ENCODE measurements around the gene PBX1. TPM values are rescaled to one million over a fixed set of nuclear protein-coding genes. Genes with fewer than 3 reads are reported as not detected.

PBX1 gene
- total RNA-seq, 6 donors from 2014 or later = 17.8 to 59.6 (median 38.3) TPM

DNA sequence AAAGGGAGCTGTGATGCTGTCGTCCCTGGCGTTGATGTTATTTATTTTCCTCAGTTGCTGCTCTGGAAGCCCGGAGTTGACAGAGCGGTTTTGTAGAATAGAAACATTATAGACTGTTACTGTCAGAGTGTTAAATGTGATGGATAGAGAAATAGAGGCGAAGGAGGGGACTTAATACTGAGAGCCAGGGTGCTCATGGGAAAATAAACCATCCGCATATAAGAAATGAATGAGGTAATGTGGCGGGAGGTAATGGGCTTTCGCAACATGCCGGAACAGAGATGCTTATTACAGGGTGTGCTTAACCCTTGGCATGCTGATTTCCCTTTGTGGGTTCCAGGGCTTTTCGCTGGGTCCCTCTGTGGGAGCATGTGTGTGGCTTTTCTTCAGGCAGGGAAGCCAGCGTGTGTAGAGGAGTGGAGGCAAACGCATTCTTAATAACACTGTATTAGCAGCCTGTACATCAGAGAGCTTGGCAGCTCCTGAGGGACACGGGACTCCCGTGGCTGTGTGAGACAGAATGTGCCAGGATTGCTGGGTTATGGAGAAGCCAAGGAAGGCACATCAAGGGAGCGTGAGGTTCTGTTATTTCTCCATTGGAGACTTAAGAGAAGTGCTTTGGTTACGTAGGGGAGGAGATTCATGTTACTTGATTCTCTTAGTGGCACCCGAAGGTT, 141.0 kb downstream of the PBX1 start:
- WGBS, 2 donors = 72 to 74% methylated on average over 17 of the region's 17 CpGs
- TF ChIP-seq, protein P1, sequence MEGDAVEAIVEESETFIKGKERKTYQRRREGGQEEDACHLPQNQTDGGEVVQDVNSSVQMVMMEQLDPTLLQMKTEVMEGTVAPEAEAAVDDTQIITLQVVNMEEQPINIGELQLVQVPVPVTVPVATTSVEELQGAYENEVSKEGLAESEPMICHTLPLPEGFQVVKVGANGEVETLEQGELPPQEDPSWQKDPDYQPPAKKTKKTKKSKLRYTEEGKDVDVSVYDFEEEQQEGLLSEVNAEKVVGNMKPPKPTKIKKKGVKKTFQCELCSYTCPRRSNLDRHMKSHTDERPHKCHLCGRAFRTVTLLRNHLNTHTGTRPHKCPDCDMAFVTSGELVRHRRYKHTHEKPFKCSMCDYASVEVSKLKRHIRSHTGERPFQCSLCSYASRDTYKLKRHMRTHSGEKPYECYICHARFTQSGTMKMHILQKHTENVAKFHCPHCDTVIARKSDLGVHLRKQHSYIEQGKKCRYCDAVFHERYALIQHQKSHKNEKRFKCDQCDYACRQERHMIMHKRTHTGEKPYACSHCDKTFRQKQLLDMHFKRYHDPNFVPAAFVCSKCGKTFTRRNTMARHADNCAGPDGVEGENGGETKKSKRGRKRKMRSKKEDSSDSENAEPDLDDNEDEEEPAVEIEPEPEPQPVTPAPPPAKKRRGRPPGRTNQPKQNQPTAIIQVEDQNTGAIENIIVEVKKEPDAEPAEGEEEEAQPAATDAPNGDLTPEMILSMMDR (IDR thresholded peaks at IDR 0.05) = no peak
- TF ChIP-seq POLR2A (IDR thresholded peaks at IDR 0.05) (no peak), POLR2AphosphoS5 (IDR thresholded peaks at IDR 0.05) (no peak), EP300 (IDR thresholded peaks at IDR 0.05) (no peak)
- Histone ChIP-seq H3K4me3 (no peak overlapping the region), H3K27me3 (no peaks in the 10 kb centered on the region), H3K4me1 (no peaks in the 10 kb centered on the region), H3K36me3 (no peaks in the 10 kb centered on the region), H3K27ac (peak overlapping the region in 1 of 4 donors; percentile 13), H3K9me3 (no peaks in the 10 kb centered on the region)
- DNase-seq (no peak), ATAC-seq (ENCODE audit: low FRiP score in 2 of 2) (peak in 1 of 2 donors; percentile 18)

DNA sequence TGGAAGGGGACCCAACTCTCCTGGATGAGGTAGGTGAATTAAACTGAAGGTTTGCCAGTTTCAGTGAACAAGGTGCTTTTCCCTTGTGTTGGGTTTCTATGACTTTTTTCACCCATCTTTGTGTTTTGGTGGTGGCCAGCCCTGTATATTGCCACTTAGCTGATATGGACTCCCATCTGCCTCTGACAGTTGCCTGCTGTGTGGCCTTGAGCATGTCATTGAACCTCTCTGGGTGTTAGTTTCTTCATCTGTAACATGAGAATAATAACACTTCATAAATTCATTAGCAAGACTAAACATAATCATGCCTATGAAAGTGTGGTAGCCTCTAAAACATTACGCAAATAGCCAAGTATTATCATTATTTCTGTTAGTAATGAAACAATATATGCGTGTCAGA, 141.7 kb downstream of the PBX1 start:
- H3K36me3 ChIP-seq = no peaks in the 10 kb centered on the region
- ATAC-seq (ENCODE audit: low FRiP score in 2 of 2) = no peak
- peak overlapping the region in 1 of 4 donors; percentile 13 for H3K27ac ChIP-seq
- WGBS, 2 donors = 91 to 96% methylated on average over 2 of the region's 2 CpGs
- H3K4me1 ChIP-seq = peaks cover 0 to under 1% (median 0%) of the 10 kb centered on the region in 4 donors
- no peak for TF ChIP-seq POLR2AphosphoS5 (IDR thresholded peaks at IDR 0.05)
- TF ChIP-seq POLR2A (IDR thresholded peaks at IDR 0.05) = no peak
- no peak for TF ChIP-seq EP300 (IDR thresholded peaks at IDR 0.05)
- TF ChIP-seq, protein P1 (IDR thresholded peaks at IDR 0.05) = no peak
- no peaks in the 10 kb centered on the region for H3K27me3 ChIP-seq
- H3K4me3 ChIP-seq = no peak overlapping the region
- DNase-seq = no peak
- no peaks in the 10 kb centered on the region for H3K9me3 ChIP-seq

DNA sequence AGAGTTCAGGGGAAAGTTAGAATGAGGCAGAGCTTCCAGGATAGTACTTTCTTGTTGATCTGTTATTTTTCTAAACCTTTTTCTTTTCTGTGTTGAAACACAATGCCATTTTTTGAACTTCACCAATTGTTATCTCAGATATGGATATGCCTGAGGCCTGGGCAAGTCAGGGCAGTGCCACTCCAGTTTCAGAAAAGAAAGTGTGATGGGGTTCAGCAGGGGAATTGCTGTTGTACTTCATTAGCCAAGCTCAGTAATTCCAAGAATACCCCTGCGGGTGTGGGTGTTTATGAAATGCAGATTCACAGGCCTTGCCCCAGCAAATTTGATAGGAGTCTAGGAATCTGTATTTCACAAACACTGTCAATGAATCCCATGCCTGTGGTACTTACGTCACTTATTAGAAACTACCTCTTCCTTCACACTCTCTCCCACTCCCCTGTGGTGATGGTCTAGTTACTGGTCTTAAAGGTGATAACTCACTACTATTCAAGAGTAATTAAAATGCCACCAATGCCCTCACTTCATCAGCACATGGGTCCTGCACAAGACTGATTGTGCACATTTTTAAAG, 142.3 kb downstream of the PBX1 start:
- Histone ChIP-seq H3K27ac (no peak overlapping the region), H3K4me1 (peaks cover 0 to 5% (median 1%) of the 10 kb centered on the region in 4 donors), H3K4me3 (no peak overlapping the region), H3K27me3 (no peaks in the 10 kb centered on the region), H3K36me3 (no peaks in the 10 kb centered on the region), H3K9me3 (no peaks in the 10 kb centered on the region)
- no peak for DNase-seq
- TF ChIP-seq, protein P1 (IDR thresholded peaks at IDR 0.05) = no peak
- TF ChIP-seq POLR2AphosphoS5 (IDR thresholded peaks at IDR 0.05) = no peak
- no peak for TF ChIP-seq POLR2A (IDR thresholded peaks at IDR 0.05)
- TF ChIP-seq EP300 (IDR thresholded peaks at IDR 0.05) = no peak
- WGBS, 2 donors = 82 to 86% methylated on average over 2 of the region's 2 CpGs
- ATAC-seq (ENCODE audit: low FRiP score in 2 of 2) = no peak

DNA sequence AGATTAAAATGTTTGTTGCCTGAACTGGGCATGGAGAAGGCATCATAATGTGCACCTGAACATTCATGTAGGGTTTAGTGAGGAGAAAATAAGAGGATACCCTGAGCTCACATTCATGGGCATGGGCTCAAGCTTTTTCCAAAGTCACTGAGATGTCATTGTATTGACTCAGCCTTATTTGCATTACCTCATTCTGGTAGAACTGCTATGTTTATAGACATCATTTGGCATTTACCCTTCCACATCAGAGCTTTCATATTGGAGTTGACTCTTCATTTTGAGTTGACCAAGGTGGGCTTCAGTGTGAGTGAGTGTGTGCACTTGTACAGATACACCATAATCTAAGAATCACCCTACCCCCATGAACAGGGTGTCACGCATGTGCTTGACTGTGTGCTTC, 143.2 kb downstream of the PBX1 start:
- DNase-seq = no peak
- Histone ChIP-seq H3K27ac (no peak overlapping the region), H3K9me3 (no peaks in the 10 kb centered on the region), H3K4me3 (no peak overlapping the region), H3K36me3 (no peaks in the 10 kb centered on the region), H3K4me1 (peaks cover 6 to 15% (median 9%) of the 10 kb centered on the region in 4 donors), H3K27me3 (no peaks in the 10 kb centered on the region)
- TF ChIP-seq POLR2AphosphoS5 (IDR thresholded peaks at IDR 0.05) = no peak
- no peak for TF ChIP-seq EP300 (IDR thresholded peaks at IDR 0.05)
- no peak for TF ChIP-seq POLR2A (IDR thresholded peaks at IDR 0.05)
- TF ChIP-seq, protein P1 (IDR thresholded peaks at IDR 0.05) = no peak
- 86 to 100% methylated on average over 1 of the region's 1 CpG for WGBS, 2 donors
- ATAC-seq (ENCODE audit: low FRiP score in 2 of 2) = no peak
